ENCODE data around the gene SLX9. TPM values are rescaled to one million over a fixed set of nuclear protein-coding genes. Genes with fewer than 3 reads are reported as not detected.

Gene SLX9
- total RNA-seq, 1 donor from 2014 or later = 49.3 TPM

Other genes starting within 250 kb of the SLX9 start
- not detected in 2 replicates for gene KRTAP10-12, start 242.9 kb upstream of the SLX9 start, total RNA-seq
- gene TSPEAR, start 228.5 kb upstream of the SLX9 start, total RNA-seq = not detected in 2 replicates
- 108 and 112 TPM in 2 replicates for gene UBE2G2, start 138.2 kb upstream of the SLX9 start, total RNA-seq
- gene SUMO3, start 122.0 kb upstream of the SLX9 start, total RNA-seq = 90.0 and 96.4 TPM in 2 replicates
- gene PTTG1IP, start 66.3 kb upstream of the SLX9 start, total RNA-seq = 88.3 and 89.3 TPM in 2 replicates
- gene ITGB2, start 19.1 kb upstream of the SLX9 start, total RNA-seq = 792 and 801 TPM in 2 replicates
- 37.2 and 41.4 TPM in 2 replicates for gene ADARB1, start 134.6 kb downstream of the SLX9 start, total RNA-seq